Effector memory CD4-positive, alpha-beta T cell (primary cell): Measurements from ENCODE around the gene KRTAP5-2.

Experiments used
- DNase-seq, 3 donors: peaks; one replicate each; pipeline ENCODE4 v3.0.0-alpha.2; 2020
- H3K27ac ChIP-seq: 2 replicates; pipeline ENCODE4 v1.7.0; 2013; ENCODE audit warnings: mild to moderate bottlenecking, low read length, moderate library complexity; ENCODE audit not compliant: insufficient read depth, poor library complexity, severe bottlenecking
- H3K27me3 ChIP-seq: replicated peaks from 2 replicates; pipeline ENCODE4 v1.7.0; 2013; ENCODE audit warnings: mild to moderate bottlenecking, low read length; ENCODE audit not compliant: insufficient read depth, control insufficient read depth, poor library complexity, severe bottlenecking
- H3K36me3 ChIP-seq: 2 replicates; pipeline ENCODE4 v1.7.0; 2013; ENCODE audit warnings: mild to moderate bottlenecking, low read length, moderate library complexity; ENCODE audit not compliant: control insufficient read depth, insufficient read depth
- H3K4me1 ChIP-seq: 2 replicates; pipeline ENCODE4 v1.7.0; 2013; ENCODE audit warnings: low read length, mild to moderate bottlenecking; ENCODE audit not compliant: control insufficient read depth, insufficient read depth, poor library complexity, severe bottlenecking
- H3K4me3 ChIP-seq: 2 replicates; pipeline ENCODE4 v1.7.0; 2013; ENCODE audit warnings: low read length, low read depth, mild to moderate bottlenecking; ENCODE audit not compliant: insufficient read depth, poor library complexity, severe bottlenecking
- H3K9me3 ChIP-seq: 2 replicates; pipeline ENCODE4 v1.7.0; 2013; ENCODE audit warnings: mild to moderate bottlenecking, low read length, moderate library complexity; ENCODE audit not compliant: control insufficient read depth

KRTAP5-2 gene

DNA sequence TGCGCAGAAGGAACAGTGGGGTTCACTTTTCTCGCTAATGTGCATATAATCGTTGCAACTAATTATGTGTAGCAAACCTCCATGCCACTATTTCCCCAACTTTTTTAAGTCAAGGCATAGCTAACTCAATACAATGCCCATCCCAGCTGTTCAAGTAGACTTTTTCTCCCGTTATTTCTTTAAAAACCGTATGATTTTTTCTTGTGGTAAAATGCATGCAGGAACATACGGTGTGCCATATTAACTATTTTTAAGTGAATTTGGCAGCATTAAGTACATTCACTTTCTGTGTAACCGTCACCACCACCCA lies 23.2 kb downstream of the KRTAP5-2 start:
- no peaks in the 10 kb centered on the region for H3K9me3 ChIP-seq
- H3K4me1 ChIP-seq: peaks cover 26% of the 10 kb centered on the region
- no peaks in the 10 kb centered on the region for H3K36me3 ChIP-seq
- no peaks in the 10 kb centered on the region for H3K27me3 ChIP-seq
- H3K27ac ChIP-seq: no peak overlapping the region
- H3K4me3 ChIP-seq: peak overlapping the region; percentile 87
- no peak for DNase-seq

DNA sequence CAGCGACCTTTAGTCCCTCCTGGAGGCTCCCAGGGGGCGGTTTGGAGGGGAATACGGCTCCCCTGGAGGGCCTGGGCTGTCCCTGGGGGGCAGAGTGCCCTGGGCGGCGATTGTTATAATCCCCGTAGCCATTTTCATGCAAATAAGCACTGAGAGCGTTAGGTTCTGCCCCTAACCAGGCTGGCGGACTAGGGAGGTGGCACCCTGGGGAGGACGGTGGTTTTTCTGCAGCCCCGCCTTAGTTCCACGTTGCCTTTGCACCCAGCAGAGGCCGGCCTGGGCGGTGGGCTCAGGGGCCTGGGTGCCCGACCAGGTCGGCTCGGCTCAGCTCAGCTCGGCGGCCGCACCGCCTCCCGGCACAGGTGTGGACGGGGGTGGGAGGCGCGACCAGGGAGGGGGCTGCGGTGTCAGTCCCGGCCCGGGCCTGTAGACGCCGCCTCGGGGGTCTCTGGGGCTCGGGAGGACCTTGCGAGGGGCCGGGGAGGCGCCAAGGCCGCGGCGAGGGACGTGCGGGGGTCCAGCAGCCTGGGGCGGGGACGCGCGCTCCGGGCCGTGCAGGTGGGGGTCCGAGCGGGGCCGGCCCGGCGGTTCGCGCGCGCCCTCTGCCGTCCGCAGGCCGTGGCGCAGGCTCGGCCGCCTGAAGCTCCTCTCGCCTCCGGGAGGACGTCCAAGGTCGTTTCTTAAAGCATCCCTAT lies 23.7 kb downstream of the KRTAP5-2 start:
- Histone ChIP-seq H3K4me1 (peaks cover 26% of the 10 kb centered on the region), H3K27ac (peak overlapping the region; percentile 97), H3K27me3 (no peaks in the 10 kb centered on the region), H3K36me3 (no peaks in the 10 kb centered on the region), H3K9me3 (no peaks in the 10 kb centered on the region), H3K4me3 (peak overlapping the region; percentile 87)
- peak; percentile 42 to 53 (median 52) for DNase-seq

DNA sequence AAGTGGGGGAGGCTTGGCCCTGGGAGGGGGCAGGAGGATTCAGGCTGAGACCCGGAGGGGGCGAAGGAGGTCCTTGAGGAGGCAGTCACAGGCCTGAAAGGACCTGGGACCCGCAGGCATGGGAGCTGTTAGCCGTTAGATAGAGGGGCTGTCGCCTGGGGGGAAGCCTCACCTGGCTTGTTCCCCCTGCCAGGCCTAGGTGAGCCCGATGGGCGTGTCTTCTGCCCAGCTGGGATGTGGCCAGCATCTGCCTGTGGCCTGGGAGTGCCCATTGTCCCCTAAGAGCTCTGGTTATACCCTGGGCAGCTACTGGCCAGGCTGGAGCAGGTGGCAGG lies 24.2 kb downstream of the KRTAP5-2 start:
- peak overlapping the region; percentile 97 for H3K27ac ChIP-seq
- no peak for DNase-seq
- peaks cover 26% of the 10 kb centered on the region for H3K4me1 ChIP-seq
- no peaks in the 10 kb centered on the region for H3K36me3 ChIP-seq
- no peaks in the 10 kb centered on the region for H3K9me3 ChIP-seq
- H3K4me3 ChIP-seq: peak overlapping the region; percentile 87
- H3K27me3 ChIP-seq: no peaks in the 10 kb centered on the region

DNA sequence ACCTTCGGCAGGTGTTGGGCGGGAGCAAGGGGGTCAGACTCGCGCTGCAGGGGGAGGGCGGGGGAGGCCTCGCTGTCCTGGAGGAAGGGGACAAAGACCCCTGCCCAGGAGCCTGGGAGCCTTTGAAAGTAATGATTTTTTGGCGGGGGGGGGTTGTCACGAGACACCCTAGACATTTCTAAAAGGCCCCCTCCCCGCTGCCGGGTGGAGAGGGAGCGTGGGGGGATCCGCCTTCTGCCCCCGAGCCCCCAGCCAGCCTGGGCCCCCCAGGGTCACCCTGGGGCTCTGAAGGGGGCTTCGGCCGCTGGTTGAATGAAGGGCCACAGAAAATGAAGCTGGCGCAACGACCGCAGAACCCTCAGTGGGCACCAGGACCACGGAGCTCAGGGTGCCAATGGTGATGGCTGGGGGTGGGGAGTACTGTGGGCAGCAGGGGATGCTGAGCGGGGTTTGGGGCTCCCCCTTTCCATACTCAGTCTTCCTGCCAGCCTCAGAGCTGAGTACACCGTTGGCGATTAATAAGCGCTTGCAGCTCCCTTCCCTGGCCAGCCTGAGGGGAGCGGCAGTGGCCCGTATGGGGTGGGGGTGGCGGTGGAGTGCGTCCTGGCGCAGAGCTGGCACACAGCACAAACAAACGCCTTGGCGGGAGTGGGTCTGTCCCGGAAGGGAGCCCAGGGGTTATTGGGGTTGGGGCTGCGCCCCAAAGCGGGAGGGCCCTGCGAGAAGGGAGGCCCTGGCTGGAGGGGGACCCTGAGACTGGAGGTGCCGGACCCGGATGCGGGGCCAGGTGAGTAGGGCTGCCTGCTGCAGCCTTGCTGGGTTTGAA lies 24.8 kb downstream of the KRTAP5-2 start:
- DNase-seq: peak; percentile 26 to 33 (median 32)
- Histone ChIP-seq H3K27me3 (no peaks in the 10 kb centered on the region), H3K4me1 (peaks cover 26% of the 10 kb centered on the region), H3K4me3 (peak overlapping the region; percentile 87), H3K36me3 (no peaks in the 10 kb centered on the region), H3K9me3 (no peaks in the 10 kb centered on the region), H3K27ac (peak overlapping the region; percentile 97)

DNA sequence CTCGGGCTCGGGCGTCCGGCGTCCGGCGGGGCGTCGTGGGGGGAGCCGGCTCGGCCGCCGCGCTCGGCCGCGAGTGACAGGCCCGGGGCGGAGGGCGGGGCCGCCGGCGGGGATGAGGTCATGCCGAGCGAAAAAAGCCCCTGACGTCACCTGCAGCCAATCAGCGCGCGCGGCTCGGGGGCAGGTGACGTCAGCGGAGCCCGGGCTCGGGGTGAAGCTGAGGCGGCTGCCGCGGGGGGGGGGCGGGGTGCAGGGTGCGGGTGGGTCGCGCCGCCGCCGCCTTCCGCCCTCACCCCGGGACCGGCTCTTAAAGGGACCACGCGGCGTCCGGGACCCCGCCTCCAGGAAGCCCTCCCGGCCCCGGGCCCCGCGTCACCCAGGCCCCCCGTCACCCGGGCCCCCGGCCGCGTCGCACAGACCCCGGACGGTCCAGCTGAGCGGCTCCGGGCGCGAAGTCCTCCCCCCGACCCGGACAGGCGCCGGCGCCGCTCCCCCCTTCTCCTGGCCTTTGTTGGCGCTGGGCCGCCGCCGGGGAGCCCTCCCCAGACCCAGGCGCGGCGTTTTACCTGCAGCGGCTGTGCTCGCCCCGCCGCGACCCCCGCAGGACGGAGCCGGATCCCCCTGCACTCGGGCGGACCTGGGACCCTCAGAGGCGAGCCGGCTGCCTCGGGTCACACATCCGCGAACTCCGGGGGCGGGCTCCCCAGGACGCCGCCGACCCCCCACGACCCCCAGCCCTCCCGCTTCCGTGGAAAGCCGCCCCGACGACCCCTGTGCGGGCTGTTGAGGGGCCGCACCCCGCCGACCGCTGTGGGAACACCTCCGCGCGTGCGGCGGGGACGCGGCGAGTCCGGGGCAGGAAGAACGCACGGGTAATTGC lies 25.7 kb downstream of the KRTAP5-2 start, which contains the start of gene DUSP8:
TSS of gene DUSP8 (minus strand) at position 75 of the 880 bp plus-strand sequence. CDS start 6,445 bp downstream, outside the sequence.
- Histone ChIP-seq H3K36me3 (no peaks in the 10 kb centered on the region), H3K27me3 (no peaks in the 10 kb centered on the region)

DNA sequence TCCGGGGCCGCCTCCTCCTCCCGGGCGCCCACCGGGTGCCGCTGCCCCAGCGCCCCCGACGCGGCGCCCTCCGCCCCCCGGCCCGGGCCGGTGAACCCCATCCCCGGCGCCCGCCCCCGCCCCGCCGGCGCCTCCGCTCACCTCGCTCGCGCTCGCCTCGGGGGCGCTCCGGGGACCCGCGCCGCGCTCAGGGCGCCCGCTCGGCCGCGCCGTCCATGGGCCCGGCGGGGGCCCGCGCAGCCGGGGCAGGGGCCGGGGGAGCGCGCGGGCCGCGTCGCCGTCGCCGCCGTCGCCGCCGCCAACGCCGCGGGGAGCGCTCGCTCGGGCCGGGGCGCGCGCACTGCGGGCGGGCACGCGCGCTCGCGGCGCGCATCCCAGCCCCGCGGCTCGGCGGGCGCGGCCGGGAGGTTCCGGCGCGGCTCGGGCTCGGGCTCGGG lies 26.3 kb downstream of the KRTAP5-2 start:
- Histone ChIP-seq H3K9me3 (no peaks in the 10 kb centered on the region), H3K36me3 (no peaks in the 10 kb centered on the region), H3K4me1 (peaks cover 26% of the 10 kb centered on the region), H3K4me3 (peak overlapping the region; percentile 74), H3K27ac (peak overlapping the region; percentile 55), H3K27me3 (no peaks in the 10 kb centered on the region)
- DNase-seq: no peak

More for the DNA sequence above, 25.7 kb downstream of the KRTAP5-2 start, which contains the start of gene DUSP8:
- Histone ChIP-seq H3K4me1 (peaks cover 26% of the 10 kb centered on the region), H3K9me3 (no peaks in the 10 kb centered on the region), H3K4me3 (peak within 1 kb of the TSS; percentile 87), H3K27ac (peak within 1 kb of the TSS; percentile 97)
- peak; percentile 92 to 96 (median 94) for DNase-seq

DNA sequence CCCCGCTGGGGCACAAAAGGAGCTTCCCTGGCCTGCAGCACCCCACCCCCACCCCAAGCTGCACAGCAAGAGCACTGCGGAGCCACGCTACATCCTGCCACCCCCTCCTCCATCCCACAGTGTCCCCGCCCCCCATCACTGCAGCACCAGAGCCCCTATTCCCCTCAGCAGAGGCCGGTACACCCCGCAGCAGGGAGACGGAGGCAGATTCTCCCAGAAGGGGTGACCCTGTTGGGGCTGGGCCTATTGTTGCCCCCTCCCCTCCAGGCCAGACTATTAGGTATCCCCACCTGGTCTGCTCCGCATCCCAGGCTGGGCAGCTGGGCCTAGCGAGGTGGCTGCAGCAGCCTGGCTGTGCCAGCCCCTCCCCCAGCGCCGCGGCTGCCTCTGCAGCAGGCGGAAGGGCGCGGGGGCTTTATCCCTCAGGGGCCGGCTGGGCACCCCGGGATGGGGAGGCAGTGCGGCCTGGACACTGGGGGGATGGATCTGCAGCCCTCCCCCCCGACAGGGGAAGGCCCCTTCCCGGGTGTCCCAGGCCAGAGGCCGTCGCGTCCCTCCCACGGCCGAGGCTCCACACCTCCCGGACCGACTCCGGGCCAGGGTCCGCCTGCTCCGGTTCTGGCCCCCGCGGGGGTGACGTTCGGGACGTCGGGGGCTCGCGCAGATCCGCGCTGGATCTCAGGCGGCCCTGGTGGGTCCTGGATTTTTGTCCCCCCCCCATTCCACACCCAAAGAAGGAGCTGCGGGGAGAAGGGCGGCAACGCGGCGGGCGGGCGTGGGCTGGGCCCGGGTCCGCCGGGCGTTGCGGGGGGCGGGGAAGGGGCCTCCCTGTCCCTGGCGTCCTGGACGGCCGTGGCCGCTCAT lies 27.0 kb downstream of the KRTAP5-2 start:
- Histone ChIP-seq H3K27me3 (no peaks in the 10 kb centered on the region), H3K4me1 (peaks cover 26% of the 10 kb centered on the region), H3K36me3 (no peaks in the 10 kb centered on the region), H3K9me3 (no peaks in the 10 kb centered on the region), H3K4me3 (peak overlapping the region; percentile 74), H3K27ac (peak overlapping the region; percentile 55)
- DNase-seq: no peak

DNA sequence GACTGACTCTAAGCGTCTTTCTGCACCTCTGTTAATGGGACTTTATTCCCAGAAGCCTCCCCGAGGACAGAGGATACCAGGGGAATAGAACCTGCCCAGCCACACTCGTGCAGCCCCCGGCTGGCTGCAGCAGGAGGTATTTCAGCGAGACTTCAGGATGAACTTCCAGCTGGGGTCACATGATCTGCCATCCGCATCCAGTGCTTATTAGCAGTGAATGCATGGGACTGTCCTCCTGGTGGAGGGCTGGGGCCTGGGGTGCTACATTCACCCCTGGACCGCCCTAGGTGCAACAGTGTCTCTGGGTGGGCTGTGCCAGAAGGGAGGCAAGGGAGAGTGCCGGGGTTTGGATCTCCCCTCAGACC lies 27.6 kb downstream of the KRTAP5-2 start:
- H3K36me3 ChIP-seq: no peaks in the 10 kb centered on the region
- H3K27ac ChIP-seq: no peak overlapping the region
- H3K9me3 ChIP-seq: no peaks in the 10 kb centered on the region
- peak overlapping the region; percentile 74 for H3K4me3 ChIP-seq
- H3K4me1 ChIP-seq: peaks cover 26% of the 10 kb centered on the region
- no peaks in the 10 kb centered on the region for H3K27me3 ChIP-seq
- DNase-seq: no peak

DNA sequence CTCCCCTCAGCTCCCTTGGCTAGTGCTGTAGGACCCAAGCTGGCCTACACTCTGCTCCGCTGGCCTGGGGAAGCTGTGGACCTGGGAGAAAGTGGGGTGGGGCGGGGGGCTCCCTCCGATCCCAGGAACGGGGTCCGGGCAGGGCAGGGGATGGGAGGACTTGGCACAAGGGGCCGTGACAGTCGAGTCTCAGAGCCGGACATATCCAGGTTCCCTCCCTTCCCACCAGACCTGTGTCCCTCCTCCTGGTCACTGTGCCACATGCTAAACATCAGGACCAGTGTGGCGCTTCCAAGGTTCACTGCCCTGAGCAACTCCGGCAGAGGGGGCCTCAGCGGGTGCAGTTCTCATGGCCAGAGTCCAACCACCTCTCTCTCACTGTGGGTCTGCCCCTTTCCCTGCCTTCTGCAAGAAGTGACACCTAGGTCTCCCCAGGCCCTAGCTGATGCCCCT lies 28.1 kb downstream of the KRTAP5-2 start:
- H3K27ac ChIP-seq: no peak overlapping the region
- no peaks in the 10 kb centered on the region for H3K27me3 ChIP-seq
- no peak overlapping the region for H3K4me3 ChIP-seq
- no peak for DNase-seq
- peaks cover 26% of the 10 kb centered on the region for H3K4me1 ChIP-seq
- H3K36me3 ChIP-seq: no peaks in the 10 kb centered on the region
- H3K9me3 ChIP-seq: no peaks in the 10 kb centered on the region
